GM23248 (cell line): ENCODE results near the gene SELL. TPM values are rescaled to one million over a fixed set of nuclear protein-coding genes. Genes with fewer than 3 reads are reported as not detected.

ENCODE experiments used
- DNase-seq: peaks from one replicate; pipeline ENCODE4 v3.0.0-alpha.2; 2015
- H2AFZ ChIP-seq: fragments of 200-600 bp; sonication (generic); 2 replicates; pipeline ENCODE4 v1.6.1; 2016; ENCODE audit warnings: antibody characterized with exemption
- H3F3A ChIP-seq: fragments of 200-600 bp; sonication (generic); 2 replicates; pipeline ENCODE4 v1.6.1; 2016; ENCODE audit warnings: mild to moderate bottlenecking, antibody characterized with exemption, mixed run types; ENCODE audit not compliant: insufficient read depth
- H3K27ac ChIP-seq: fragments of 200-600 bp; sonication (generic); 2 replicates; pipeline ENCODE4 v1.5.1; 2016; ENCODE audit warnings: mild to moderate bottlenecking
- H3K27me3 ChIP-seq: fragments of 200-600 bp; sonication (generic); replicated peaks from 2 replicates; pipeline ENCODE4 v1.6.1; 2016; ENCODE audit warnings: mild to moderate bottlenecking; ENCODE audit not compliant: insufficient read depth
- H3K36me3 ChIP-seq: fragments of 200-600 bp; sonication (generic); 2 replicates; pipeline ENCODE4 v1.6.1; 2016; ENCODE audit warnings: low read depth, mild to moderate bottlenecking
- H3K4me1 ChIP-seq: fragments of 200-600 bp; sonication (generic); 2 replicates; pipeline ENCODE4 v1.6.1; 2016; ENCODE audit warnings: mild to moderate bottlenecking; ENCODE audit not compliant: insufficient read depth
- H3K4me2 ChIP-seq: fragments of 200-600 bp; sonication (generic); one replicate; pipeline ENCODE4 v1.6.1; 2016; ENCODE audit warnings: mild to moderate bottlenecking; ENCODE audit not compliant: unreplicated experiment
- H3K4me3 ChIP-seq: fragments of 200-600 bp; sonication (generic); 2 replicates; pipeline ENCODE4 v1.5.1; 2016; ENCODE audit warnings: mild to moderate bottlenecking
- H3K79me2 ChIP-seq: fragments of 200-600 bp; sonication (generic); 2 replicates; pipeline ENCODE4 v1.6.1; 2016; ENCODE audit warnings: mild to moderate bottlenecking; ENCODE audit not compliant: insufficient read depth
- H3K9ac ChIP-seq: fragments of 200-600 bp; sonication (generic); 2 replicates; pipeline ENCODE4 v1.6.1; 2016; ENCODE audit warnings: mild to moderate bottlenecking
- H3K9me2 ChIP-seq: fragments of 200-600 bp; sonication (generic); 2 replicates; pipeline ENCODE4 v1.6.1; 2016; ENCODE audit warnings: mixed run types, mild to moderate bottlenecking, moderate library complexity; ENCODE audit not compliant: insufficient read depth
- H3K9me3 ChIP-seq: fragments of 200-600 bp; sonication (generic); one replicate; pipeline ENCODE4 v1.6.1; 2017; ENCODE audit warnings: low read depth
- H4K20me1 ChIP-seq: fragments of 200-600 bp; sonication (generic); 2 replicates; pipeline ENCODE4 v1.6.0; 2016; ENCODE audit not compliant: insufficient read depth
- EZH2 ChIP-seq: fragments of 200-600 bp; sonication (generic); IDR thresholded peaks from 2 replicates; pipeline ENCODE4 v1.6.1; 2018; ENCODE audit warnings: antibody characterized with exemption, mild to moderate bottlenecking; ENCODE audit not compliant: insufficient read depth, poor library complexity, severe bottlenecking
- EZH2phosphoT487 ChIP-seq: fragments of 200-600 bp; sonication (generic); IDR thresholded peaks from 2 replicates; pipeline ENCODE4 v1.6.1; 2018; ENCODE audit warnings: antibody characterized with exemption, moderate library complexity, mild to moderate bottlenecking, low read depth; ENCODE audit not compliant: insufficient read depth
- WGBS, 2 experiments: methylation state at CpG; one replicate each; pipeline ENCODE4 v1.1.6; 2015 to 2017; ENCODE audit warnings: low lambda C conversion rate in 2 of 2, low coverage in 1 of 2; ENCODE audit errors: missing lambda C conversion rate in 2 of 2; 5-methylcytosine and 5-hydroxymethylcytosine counted together
- in situ Hi-C: fragments of 300-500 bp; cut with MboI; formaldehyde crosslinking; loops from 2 replicates; pipeline ENCODE4 v1.15.0; 2020
- polyA plus RNA-seq: library from polyadenylated mRNA; unstranded; fragments of >200 nt; fragmentation: Nextera tagmentation; extraction: Ambion mirVana; gene quantifications from 2 replicates; pipeline ENCODE4 v1.2.1, GENCODE V29; 2016
- total RNA-seq: library from RNA; depleted of rRNA; stranded (reverse); fragments of >200 nt; shearing (Covaris generic); gene quantifications from 2 replicates; pipeline ENCODE4 v1.2.3, GENCODE V29; 2014; rRNA removed

SELL gene
- total RNA-seq (not detected in 2 replicates), polyA plus RNA-seq (not detected in 2 replicates)

DNA sequence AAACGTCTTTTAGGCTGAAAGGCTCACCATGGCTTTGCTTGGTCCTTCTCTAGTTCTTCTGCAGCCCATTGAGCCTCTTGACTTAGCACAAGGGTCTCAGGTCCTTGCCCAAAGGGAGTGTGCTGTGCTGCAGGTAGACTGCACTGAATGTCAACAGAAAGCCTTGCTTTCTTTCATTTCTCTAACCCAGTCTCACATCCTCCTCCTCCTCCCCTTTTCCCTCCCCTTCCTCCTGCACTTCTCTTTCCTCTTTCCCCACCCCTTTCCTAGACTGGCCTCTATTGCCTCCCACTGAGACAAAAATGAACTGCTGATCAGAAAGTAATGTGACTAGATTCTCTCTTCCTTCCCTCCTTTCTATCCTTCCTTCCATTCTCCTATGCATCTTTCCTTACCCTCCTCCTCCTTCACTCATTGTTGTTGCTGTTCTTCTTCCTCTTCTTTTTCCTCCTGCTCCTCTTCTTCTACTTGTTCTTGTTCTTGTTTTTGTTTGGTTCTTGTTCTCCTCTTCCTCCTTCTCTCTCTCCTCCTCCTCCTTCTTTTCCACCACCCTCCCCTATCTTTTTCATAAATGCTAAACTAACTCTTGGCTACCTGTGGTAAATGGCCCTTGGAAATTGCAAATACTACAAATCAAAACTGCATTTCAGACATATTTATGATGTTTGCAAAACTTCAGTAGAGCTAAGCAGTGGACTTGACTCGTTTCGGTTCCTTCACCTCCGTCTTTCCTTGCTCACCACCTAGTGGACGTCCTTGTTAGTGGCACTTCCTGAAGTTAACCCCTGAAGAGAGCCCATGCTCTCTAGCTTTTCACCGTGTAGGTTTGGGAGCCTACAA is at the start of gene SELL:
Gene SELL (minus strand): TSS at position 152 of the 840 bp plus-strand sequence. CDS start 122 bp downstream, at position 30.
- no peak within 1 kb of the TSS for H3K9ac ChIP-seq

DNA sequence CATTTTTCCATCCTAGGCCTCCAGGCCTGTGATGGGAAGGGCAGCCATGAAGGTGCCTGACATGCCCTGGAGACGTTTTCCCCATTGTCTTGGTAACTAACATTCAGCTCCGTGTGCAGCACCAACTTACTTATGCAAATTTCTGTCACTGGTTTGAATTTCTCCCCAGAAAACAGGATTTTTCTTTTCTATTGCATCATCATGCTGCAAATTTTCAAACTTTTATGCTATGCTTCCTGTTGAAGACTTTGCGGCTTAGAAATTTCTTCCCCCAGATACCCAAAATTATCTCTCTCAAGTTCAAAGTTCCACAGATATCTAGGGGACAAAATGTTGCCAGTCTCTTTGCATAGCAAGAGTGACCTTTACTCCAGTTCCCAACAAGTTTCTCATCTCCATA is 47.6 kb upstream of the SELL start:
- Histone ChIP-seq H3K4me3 (no peak overlapping the region), H3K27me3 (peaks cover 4% of the 10 kb centered on the region), H3K9me2 (no peaks in the 10 kb centered on the region), H3K9me3 (no peaks in the 10 kb centered on the region), H3K36me3 (no peaks in the 10 kb centered on the region), H3K4me1 (no peaks in the 10 kb centered on the region), H3K27ac (no peak overlapping the region), H3K9ac (no peak overlapping the region), H2AFZ (no peak overlapping the region), H4K20me1 (no peaks in the 10 kb centered on the region), H3F3A (no peaks in the 10 kb centered on the region), H3K79me2 (no peaks in the 10 kb centered on the region), H3K4me2 (no peak overlapping the region)
- 55 to 59% methylated on average over 3 of the region's 3 CpGs for WGBS, 2 experiments
- no peak for TF ChIP-seq EZH2phosphoT487
- no peak for TF ChIP-seq EZH2
- in situ Hi-C loops = no loop called here
- no peak for DNase-seq

More for the DNA sequence above, at the start of gene SELL:
- Histone ChIP-seq H3K79me2 (no peaks in the 10 kb centered on the region), H3K9me3 (no peaks in the 10 kb centered on the region), H3K36me3 (no peaks in the 10 kb centered on the region), H3K27ac (no peak within 1 kb of the TSS), H3K9me2 (no peaks in the 10 kb centered on the region), H3K27me3 (peaks cover 11% of the 10 kb centered on the region), H3K4me3 (peak within 1 kb of the TSS; percentile 71), H3K4me2 (peak within 1 kb of the TSS; percentile 79), H4K20me1 (no peaks in the 10 kb centered on the region), H3K4me1 (no peaks in the 10 kb centered on the region), H2AFZ (peak within 1 kb of the TSS; percentile 92), H3F3A (no peaks in the 10 kb centered on the region)
- in situ Hi-C loops = no loop called here
- TF ChIP-seq EZH2phosphoT487 = no peak
- TF ChIP-seq EZH2 = no peak
- DNase-seq = peak; percentile 80
- WGBS, 2 experiments = 0 to 1% methylated on average over 6 of the region's 6 CpGs

DNA sequence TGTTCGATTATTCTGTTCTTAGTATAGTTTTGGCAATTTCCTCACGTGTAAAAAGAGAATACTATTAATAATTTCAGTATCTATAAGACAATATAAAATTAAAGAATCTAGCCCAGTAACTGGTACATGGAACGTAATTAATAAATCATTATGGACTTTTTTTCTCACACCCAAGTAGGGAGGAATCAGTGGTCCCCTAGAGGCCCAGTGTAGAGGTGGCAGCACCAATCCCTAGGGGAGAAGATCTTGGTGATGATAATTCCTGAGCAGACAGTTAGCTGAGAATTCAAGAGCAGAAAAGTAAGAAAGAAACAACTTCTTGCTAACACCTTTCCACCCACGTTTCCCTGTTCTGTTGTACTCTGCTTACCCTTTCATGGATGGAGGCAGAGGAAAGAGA is 42.1 kb upstream of the SELL start:
- Histone ChIP-seq H3K4me3 (no peak overlapping the region), H3K9me2 (no peaks in the 10 kb centered on the region), H3K9me3 (no peaks in the 10 kb centered on the region), H2AFZ (no peak overlapping the region), H3K9ac (no peak overlapping the region), H3K27ac (no peak overlapping the region), H3K27me3 (peaks cover 4% of the 10 kb centered on the region; the same call in 1 of the 2 replicates), H3K79me2 (no peaks in the 10 kb centered on the region), H3K36me3 (no peaks in the 10 kb centered on the region), H3K4me2 (no peak overlapping the region), H3K4me1 (no peaks in the 10 kb centered on the region), H3F3A (no peaks in the 10 kb centered on the region), H4K20me1 (no peaks in the 10 kb centered on the region)
- DNase-seq = no peak
- WGBS, 2 experiments = 31% methylated on average over 4 of the region's 4 CpGs
- TF ChIP-seq EZH2phosphoT487 = no peak
- no peak for TF ChIP-seq EZH2
- in situ Hi-C loops = no loop called here

DNA sequence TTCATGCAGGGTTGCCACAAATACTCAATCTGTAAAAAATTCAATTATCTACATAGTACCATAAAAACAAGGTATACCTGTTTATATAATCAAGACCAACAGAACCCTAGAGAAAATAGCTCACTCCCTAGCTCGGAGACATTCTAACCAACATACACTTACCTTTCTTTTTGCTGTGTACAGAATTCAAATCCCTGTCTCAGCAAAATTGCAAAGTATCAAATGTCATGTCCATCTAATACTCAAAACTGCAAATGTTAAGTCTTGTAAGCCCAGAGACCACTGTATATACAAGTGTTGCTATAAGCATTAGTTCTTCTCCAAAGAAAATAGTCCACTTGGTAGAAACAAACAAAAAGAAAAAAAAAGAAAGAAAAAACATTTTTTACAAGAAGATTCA is 38.6 kb upstream of the SELL start:
- no peaks in the 10 kb centered on the region for H3F3A ChIP-seq
- no peak for DNase-seq
- H3K9me3 ChIP-seq = no peaks in the 10 kb centered on the region
- no peaks in the 10 kb centered on the region for H3K4me1 ChIP-seq
- no peak overlapping the region for H2AFZ ChIP-seq
- in situ Hi-C loops = no loop called here
- no peaks in the 10 kb centered on the region for H3K36me3 ChIP-seq
- H3K9me2 ChIP-seq = no peaks in the 10 kb centered on the region
- H3K4me3 ChIP-seq = no peak overlapping the region
- H3K4me2 ChIP-seq = no peak overlapping the region
- no peak for TF ChIP-seq EZH2
- no peak for TF ChIP-seq EZH2phosphoT487
- 15 to 19% methylated on average over 1 of the region's 1 CpG for WGBS, 2 experiments
- H3K79me2 ChIP-seq = no peaks in the 10 kb centered on the region
- no peaks in the 10 kb centered on the region for H4K20me1 ChIP-seq
- H3K9ac ChIP-seq = no peak overlapping the region
- no peak overlapping the region for H3K27ac ChIP-seq
- peaks cover 4% of the 10 kb centered on the region; the same call in 1 of the 2 replicates for H3K27me3 ChIP-seq
